IPS-18c (cell line): Measurements from ENCODE around the gene PLEKHG2.
"Not testable (repeated sequence)": the region's sequence is repeated elsewhere in the genome, so short reads cannot be mapped to it uniquely, and the experiment has no call there.

ENCODE experiments used
- H3K4me3 ChIP-seq: 2 replicates; pipeline ENCODE4 v1.7.0; 2013; ENCODE audit warnings: low read depth, mild to moderate bottlenecking, low read length, moderate library complexity; ENCODE audit not compliant: insufficient read depth
- H3K9me3 ChIP-seq: one replicate; pipeline ENCODE4 v1.6.1; 2013; ENCODE audit warnings: mild to moderate bottlenecking, low read length, moderate library complexity; ENCODE audit not compliant: control insufficient read depth, insufficient read depth

The PLEKHG2 gene

GRCh38 chr19:39412100-39412866, at the start of gene PLEKHG2:
Gene PLEKHG2, plus strand, starts transcription at chr19:39412669. Its CDS starts 1,418 bp downstream, at chr19:39414087.
- H3K9me3 ChIP-seq: no peaks in the 10 kb centered on the region

GRCh38 chr19:39362682-39363657, 49.5 kb upstream of the PLEKHG2 start:
- no peaks in the 10 kb centered on the region for H3K9me3 ChIP-seq
- no peak overlapping the region for H3K4me3 ChIP-seq

More at GRCh38 chr19:39412100-39412866, at the start of gene PLEKHG2:
- H3K4me3 ChIP-seq: peak within 1 kb of the TSS; percentile 96

- Histone ChIP-seq H3K9me3 (no peaks in the 10 kb centered on the region), H3K4me3 (no peak overlapping the region)
Observed at GRCh38 chr19:39363901-39364457, 48.5 kb upstream of the PLEKHG2 start.

GRCh38 chr19:39365531-39365930, 46.9 kb upstream of the PLEKHG2 start:
- H3K4me3 ChIP-seq: no peak overlapping the region
- H3K9me3 ChIP-seq: no peaks in the 10 kb centered on the region

- Histone ChIP-seq H3K9me3 (no peaks in the 10 kb centered on the region), H3K4me3 (no peak overlapping the region)
Observed at GRCh38 chr19:39369200-39369599, 43.3 kb upstream of the PLEKHG2 start.

- no peak overlapping the region for H3K4me3 ChIP-seq
Observed at GRCh38 chr19:39370735-39371134, 41.7 kb upstream of the PLEKHG2 start.

GRCh38 chr19:39372047-39372802, 40.2 kb upstream of the PLEKHG2 start:
- Histone ChIP-seq H3K9me3 (no peaks in the 10 kb centered on the region), H3K4me3 (no peak overlapping the region)

More at GRCh38 chr19:39370735-39371134, 41.7 kb upstream of the PLEKHG2 start:
- no peaks in the 10 kb centered on the region for H3K9me3 ChIP-seq

- H3K4me3 ChIP-seq: no peak overlapping the region
- no peaks in the 10 kb centered on the region for H3K9me3 ChIP-seq
Observed at GRCh38 chr19:39372941-39373340, 39.5 kb upstream of the PLEKHG2 start.

GRCh38 chr19:39375929-39376328, 36.5 kb upstream of the PLEKHG2 start:
- no peaks in the 10 kb centered on the region for H3K9me3 ChIP-seq
- H3K4me3 ChIP-seq: no peak overlapping the region

GRCh38 chr19:39377373-39378362, 34.8 kb upstream of the PLEKHG2 start:
- H3K9me3 ChIP-seq: no peaks in the 10 kb centered on the region
- no peak overlapping the region for H3K4me3 ChIP-seq

- not testable (repeated sequence) for H3K9me3 ChIP-seq, H3K4me3 ChIP-seq
Observed at GRCh38 chr19:39379366-39379765, 33.1 kb upstream of the PLEKHG2 start.

GRCh38 chr19:39379865-39380396, 32.5 kb upstream of the PLEKHG2 start:
- no peak overlapping the region for H3K4me3 ChIP-seq
- H3K9me3 ChIP-seq: no peaks in the 10 kb centered on the region

- H3K9me3 ChIP-seq: no peaks in the 10 kb centered on the region
Observed at GRCh38 chr19:39380521-39381502, 31.7 kb upstream of the PLEKHG2 start.

GRCh38 chr19:39381910-39382611, 30.4 kb upstream of the PLEKHG2 start:
- no peaks in the 10 kb centered on the region for H3K9me3 ChIP-seq

More at GRCh38 chr19:39380521-39381502, 31.7 kb upstream of the PLEKHG2 start:
- H3K4me3 ChIP-seq: no peak overlapping the region

More at GRCh38 chr19:39381910-39382611, 30.4 kb upstream of the PLEKHG2 start:
- H3K4me3 ChIP-seq: no peak overlapping the region
